Neural cell (in vitro differentiated cells): ENCODE data around the gene ZNF473.

Experiments
- EP300 ChIP-seq: fragments of 450-650 bp; conservative IDR thresholded peaks from 2 replicates; pipeline ENCODE4 v1.6.1; 2014; ENCODE audit warnings: antibody characterized with exemption, mild to moderate bottlenecking, moderate library complexity; ENCODE audit not compliant: poor library complexity, severe bottlenecking
- TF ChIP-seq, protein P1 (sequence below): fragments of 450-650 bp; IDR thresholded peaks from 2 replicates; pipeline ENCODE4 v1.5.1; 2014; ENCODE audit warnings: antibody characterized with exemption, mild to moderate bottlenecking, moderate library complexity; ENCODE audit not compliant: poor library complexity, severe bottlenecking

DNA sequence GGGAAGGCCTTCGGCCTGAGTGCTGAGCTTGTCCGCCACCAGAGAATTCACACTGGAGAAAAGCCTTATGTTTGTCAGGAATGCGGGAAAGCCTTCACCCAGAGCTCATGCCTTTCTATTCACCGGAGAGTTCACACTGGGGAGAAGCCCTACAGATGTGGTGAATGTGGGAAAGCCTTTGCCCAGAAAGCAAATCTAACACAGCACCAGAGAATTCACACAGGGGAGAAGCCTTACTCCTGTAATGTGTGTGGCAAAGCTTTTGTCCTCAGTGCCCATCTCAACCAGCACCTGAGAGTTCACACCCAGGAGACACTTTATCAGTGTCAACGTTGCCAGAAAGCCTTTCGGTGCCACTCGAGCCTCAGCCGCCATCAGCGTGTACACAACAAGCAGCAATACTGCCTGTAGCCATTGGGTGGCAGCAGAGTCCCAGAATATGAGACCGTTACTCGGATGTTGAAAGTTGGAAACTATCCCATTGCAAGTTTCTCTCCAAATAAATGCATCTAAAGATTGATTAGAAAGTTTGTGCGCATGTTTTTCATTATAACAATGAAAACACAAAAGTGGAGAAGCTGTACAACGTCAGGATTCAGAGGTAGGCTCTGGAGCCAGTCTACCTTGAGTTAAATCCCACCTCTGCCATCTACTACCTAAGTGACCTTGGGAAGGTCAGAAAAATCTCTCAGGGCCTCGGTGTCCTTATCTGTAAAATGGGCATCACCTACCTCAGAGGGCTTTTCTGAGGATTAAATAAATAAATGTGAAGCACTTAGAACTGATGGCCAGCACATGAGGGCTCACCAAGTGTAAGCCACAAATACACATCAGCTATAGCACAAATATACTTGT, 21.1 kb downstream of the ZNF473 start:
- TF ChIP-seq, protein P1, sequence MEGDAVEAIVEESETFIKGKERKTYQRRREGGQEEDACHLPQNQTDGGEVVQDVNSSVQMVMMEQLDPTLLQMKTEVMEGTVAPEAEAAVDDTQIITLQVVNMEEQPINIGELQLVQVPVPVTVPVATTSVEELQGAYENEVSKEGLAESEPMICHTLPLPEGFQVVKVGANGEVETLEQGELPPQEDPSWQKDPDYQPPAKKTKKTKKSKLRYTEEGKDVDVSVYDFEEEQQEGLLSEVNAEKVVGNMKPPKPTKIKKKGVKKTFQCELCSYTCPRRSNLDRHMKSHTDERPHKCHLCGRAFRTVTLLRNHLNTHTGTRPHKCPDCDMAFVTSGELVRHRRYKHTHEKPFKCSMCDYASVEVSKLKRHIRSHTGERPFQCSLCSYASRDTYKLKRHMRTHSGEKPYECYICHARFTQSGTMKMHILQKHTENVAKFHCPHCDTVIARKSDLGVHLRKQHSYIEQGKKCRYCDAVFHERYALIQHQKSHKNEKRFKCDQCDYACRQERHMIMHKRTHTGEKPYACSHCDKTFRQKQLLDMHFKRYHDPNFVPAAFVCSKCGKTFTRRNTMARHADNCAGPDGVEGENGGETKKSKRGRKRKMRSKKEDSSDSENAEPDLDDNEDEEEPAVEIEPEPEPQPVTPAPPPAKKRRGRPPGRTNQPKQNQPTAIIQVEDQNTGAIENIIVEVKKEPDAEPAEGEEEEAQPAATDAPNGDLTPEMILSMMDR = peak; percentile 68
- no peak for TF ChIP-seq EP300
